Muscle layer of duodenum (tissue), 2 donors: Measurements from ENCODE around the gene CLCN2.

ENCODE experiments used
- H3K27ac ChIP-seq: one replicate; pipeline ENCODE4 v1.7.0; 2013; ENCODE audit warnings: mild to moderate bottlenecking, low read length
- H3K27me3 ChIP-seq: one replicate; pipeline ENCODE4 v1.7.0; 2013; ENCODE audit warnings: low read depth, mild to moderate bottlenecking, control low read depth, low read length
- H3K36me3 ChIP-seq, 2 donors: one replicate each; pipeline ENCODE4 v1.7.0; 2013; ENCODE audit warnings: low read length in 2 of 2, control low read depth in 1 of 2, mild to moderate bottlenecking in 1 of 2; ENCODE audit not compliant: insufficient read depth in 2 of 2, control insufficient read depth in 1 of 2
- H3K4me1 ChIP-seq, 2 donors: one replicate each; pipeline ENCODE4 v1.7.0; 2013; ENCODE audit warnings: low read length in 2 of 2, mild to moderate bottlenecking in 2 of 2, control low read depth in 1 of 2, moderate library complexity in 1 of 2; ENCODE audit not compliant: insufficient read depth in 2 of 2, control insufficient read depth in 1 of 2
- H3K4me3 ChIP-seq, 2 donors: one replicate each; pipeline ENCODE4 v1.7.0; 2013; ENCODE audit warnings: low read length in 2 of 2, low read depth in 1 of 2, mild to moderate bottlenecking in 1 of 2
- H3K9me3 ChIP-seq, 2 donors: one replicate each; pipeline ENCODE4 v1.7.0; 2013; ENCODE audit warnings: low read length in 2 of 2, control low read depth in 1 of 2, mild to moderate bottlenecking in 1 of 2; ENCODE audit not compliant: control insufficient read depth in 1 of 2
- donor health status: healthy.

The CLCN2 gene

DNA sequence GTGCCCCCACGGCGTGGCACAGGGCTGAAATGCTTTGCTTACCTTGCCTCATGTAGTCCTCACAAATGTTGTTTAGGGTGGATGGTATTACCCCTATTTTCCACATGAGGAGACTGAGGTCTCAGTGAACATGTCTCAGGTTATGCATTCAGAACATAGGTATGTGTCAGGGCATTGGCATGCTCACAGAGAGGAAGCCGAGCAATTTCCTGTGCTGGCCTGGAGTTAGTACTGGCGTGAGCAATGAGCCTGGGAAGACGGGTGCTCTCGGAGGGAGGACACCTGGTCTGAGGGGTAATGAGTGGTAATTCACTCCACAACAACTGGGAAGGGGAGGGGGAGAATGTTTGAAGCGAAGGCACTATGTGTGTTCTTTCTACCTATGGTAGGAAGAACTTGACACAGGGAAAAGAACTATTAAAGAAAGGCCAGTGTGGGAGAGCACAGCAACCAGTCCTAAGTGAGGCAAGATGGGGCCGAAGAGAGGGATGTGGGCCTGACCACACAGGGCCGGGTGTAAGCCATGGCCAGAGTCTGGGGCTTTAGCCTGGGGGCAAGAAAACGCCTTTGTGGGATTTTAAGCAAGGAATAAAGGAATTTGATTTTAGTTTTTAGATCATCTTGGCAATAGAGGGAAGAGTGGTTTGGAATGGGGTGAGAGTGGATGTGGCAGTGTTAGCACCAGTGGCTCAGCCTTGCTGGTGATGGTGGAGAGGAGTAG, 28.9 kb downstream of the CLCN2 start:
- Histone ChIP-seq H3K4me1 (peaks cover 9 to 14% of the 10 kb centered on the region in 2 donors), H3K36me3 (peaks cover 67 to 77% of the 10 kb centered on the region in 2 donors), H3K27ac (peak overlapping the region; percentile 40), H3K9me3 (no peaks in the 10 kb centered on the region), H3K27me3 (no peaks in the 10 kb centered on the region), H3K4me3 (no peak overlapping the region)

DNA sequence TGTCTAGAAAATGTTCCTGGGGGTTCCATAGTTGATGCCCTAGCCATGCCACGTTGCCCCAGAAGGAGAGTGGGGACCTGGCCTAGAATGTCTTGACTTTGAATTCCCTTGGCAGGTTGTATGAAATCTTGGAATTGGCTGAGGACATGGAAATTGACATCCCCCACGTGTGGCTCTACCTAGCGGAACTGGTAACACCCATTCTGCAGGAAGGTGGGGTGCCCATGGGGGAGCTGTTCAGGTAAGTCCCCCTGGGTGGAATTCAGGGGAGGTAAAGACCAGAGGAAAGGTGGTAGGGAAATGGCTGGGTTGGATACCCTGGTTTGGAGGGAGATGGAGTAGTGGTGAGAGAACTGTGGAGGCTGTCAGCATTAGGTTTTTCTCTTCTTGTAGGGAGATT, 32.9 kb downstream of the CLCN2 start:
- H3K9me3 ChIP-seq: no peaks in the 10 kb centered on the region
- H3K4me1 ChIP-seq: no peaks in the 10 kb centered on the region
- no peak overlapping the region for H3K27ac ChIP-seq
- H3K36me3 ChIP-seq: peaks cover 94 to 97% of the 10 kb centered on the region in 2 donors
- no peak overlapping the region for H3K4me3 ChIP-seq
- no peaks in the 10 kb centered on the region for H3K27me3 ChIP-seq

DNA sequence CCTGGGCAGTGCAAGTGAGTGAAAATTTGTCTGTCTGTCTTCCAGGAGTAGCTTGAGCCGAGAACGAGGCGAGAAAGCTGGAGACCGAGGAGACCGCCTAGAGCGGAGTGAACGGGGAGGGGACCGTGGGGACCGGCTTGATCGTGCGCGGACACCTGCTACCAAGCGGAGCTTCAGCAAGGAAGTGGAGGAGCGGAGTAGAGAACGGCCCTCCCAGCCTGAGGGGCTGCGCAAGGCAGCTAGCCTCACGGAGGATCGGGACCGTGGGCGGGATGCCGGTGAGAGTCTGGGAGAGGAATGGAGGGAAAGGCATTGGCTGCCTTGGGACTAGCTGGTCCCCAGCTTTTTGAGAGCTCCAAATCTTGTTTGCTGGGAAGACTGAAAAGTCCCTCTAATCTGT, 34.2 kb downstream of the CLCN2 start:
- H3K36me3 ChIP-seq: peaks cover 94 to 97% of the 10 kb centered on the region in 2 donors
- no peaks in the 10 kb centered on the region for H3K9me3 ChIP-seq
- H3K4me3 ChIP-seq: no peak overlapping the region
- no peak overlapping the region for H3K27ac ChIP-seq
- no peaks in the 10 kb centered on the region for H3K27me3 ChIP-seq
- H3K4me1 ChIP-seq: peaks cover 0 to 2% of the 10 kb centered on the region in 2 donors

- no peaks in the 10 kb centered on the region for H3K9me3 ChIP-seq
- no peak overlapping the region for H3K4me3 ChIP-seq
- peaks cover 94 to 97% of the 10 kb centered on the region in 2 donors for H3K36me3 ChIP-seq
- H3K27ac ChIP-seq: no peak overlapping the region
- no peaks in the 10 kb centered on the region for H3K27me3 ChIP-seq
- peaks cover 0 to 15% of the 10 kb centered on the region in 2 donors for H3K4me1 ChIP-seq
Observed at GRCh38 chr3:184325715-184326369, 35.6 kb downstream of the CLCN2 start.

DNA sequence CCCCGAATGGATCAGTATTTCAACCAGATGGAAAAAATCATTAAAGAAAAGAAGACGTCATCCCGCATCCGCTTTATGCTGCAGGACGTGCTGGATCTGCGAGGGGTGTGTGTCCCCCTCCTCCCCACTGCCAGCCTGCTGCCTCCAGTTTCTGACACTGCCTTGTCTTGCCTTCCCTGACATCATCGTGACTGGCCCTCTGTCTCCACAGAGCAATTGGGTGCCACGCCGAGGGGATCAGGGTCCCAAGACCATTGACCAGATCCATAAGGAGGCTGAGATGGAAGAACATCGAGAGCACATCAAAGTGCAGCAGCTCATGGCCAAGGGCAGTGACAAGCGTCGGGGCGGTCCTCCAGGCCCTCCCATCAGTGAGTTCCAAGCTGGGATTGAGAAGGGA, 36.1 kb downstream of the CLCN2 start:
- H3K4me3 ChIP-seq: no peak overlapping the region
- peaks cover 5 to 21% of the 10 kb centered on the region in 2 donors for H3K4me1 ChIP-seq
- peaks cover 98 to 99% of the 10 kb centered on the region in 2 donors for H3K36me3 ChIP-seq
- H3K27me3 ChIP-seq: no peaks in the 10 kb centered on the region
- no peak overlapping the region for H3K27ac ChIP-seq
- H3K9me3 ChIP-seq: no peaks in the 10 kb centered on the region

DNA sequence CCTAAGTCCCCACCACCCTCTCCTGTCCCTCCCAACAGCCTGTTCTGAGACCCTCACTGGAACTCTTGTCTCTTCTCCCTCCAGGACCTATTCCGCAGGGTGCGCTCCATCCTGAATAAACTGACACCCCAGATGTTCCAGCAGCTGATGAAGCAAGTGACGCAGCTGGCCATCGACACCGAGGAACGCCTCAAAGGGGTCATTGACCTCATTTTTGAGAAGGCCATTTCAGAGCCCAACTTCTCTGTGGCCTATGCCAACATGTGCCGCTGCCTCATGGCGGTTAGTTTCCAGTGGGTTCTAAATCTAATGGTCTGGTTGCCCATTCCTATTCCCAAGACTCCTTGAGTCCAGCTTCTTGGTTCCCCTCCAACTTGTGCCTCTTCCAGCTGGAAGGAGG, 37.7 kb downstream of the CLCN2 start:
- Histone ChIP-seq H3K4me1 (peaks cover 18 to 35% of the 10 kb centered on the region in 2 donors), H3K36me3 (peaks cover 86 to 88% of the 10 kb centered on the region in 2 donors)

DNA sequence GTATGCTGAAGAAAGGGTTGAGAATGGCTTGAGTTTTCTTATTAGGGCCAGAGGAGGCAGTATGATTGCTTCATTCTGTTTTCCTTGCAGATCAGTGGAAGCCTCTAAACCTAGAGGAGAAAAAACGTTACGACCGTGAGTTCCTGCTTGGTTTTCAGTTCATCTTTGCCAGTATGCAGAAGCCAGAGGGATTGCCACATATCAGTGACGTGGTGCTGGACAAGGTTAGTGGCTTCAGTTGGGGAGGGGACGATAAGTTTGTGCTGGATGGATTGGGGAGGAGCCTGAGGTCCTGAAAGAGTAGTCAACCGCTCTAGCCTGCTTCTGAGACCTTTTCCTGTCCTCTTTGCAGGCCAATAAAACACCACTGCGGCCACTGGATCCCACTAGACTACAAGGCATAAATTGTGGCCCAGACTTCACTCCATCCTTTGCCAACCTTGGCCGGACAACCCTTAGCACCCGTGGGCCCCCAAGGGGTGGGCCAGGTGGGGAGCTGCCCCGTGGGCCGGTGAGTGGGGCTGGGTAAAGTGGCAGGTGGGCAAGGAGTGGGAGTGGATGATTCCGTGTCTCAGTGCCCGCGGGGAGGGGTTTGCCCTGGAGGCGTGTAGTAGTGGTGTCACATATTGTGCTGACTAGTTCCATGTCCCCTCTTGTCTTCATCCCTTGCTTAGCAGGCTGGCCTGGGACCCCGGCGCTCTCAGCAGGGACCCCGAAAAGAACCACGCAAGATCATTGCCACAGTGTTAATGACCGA, 38.5 kb downstream of the CLCN2 start:
- Histone ChIP-seq H3K36me3 (peaks cover 79 to 83% of the 10 kb centered on the region in 2 donors), H3K4me1 (peaks cover 18 to 41% of the 10 kb centered on the region in 2 donors), H3K4me3 (no peak overlapping the region), H3K9me3 (no peaks in the 10 kb centered on the region), H3K27ac (no peak overlapping the region), H3K27me3 (no peaks in the 10 kb centered on the region)

More for the DNA sequence above, 37.7 kb downstream of the CLCN2 start:
- Histone ChIP-seq H3K27me3 (no peaks in the 10 kb centered on the region), H3K9me3 (no peaks in the 10 kb centered on the region), H3K4me3 (no peak overlapping the region), H3K27ac (peak overlapping the region; percentile 31)

GRCh38 chr3:184321666-184322065, 39.7 kb downstream of the CLCN2 start:
- no peaks in the 10 kb centered on the region for H3K27me3 ChIP-seq
- peaks cover 74 to 82% of the 10 kb centered on the region in 2 donors for H3K36me3 ChIP-seq
- H3K9me3 ChIP-seq: no peaks in the 10 kb centered on the region
- no peak overlapping the region for H3K4me3 ChIP-seq
- H3K27ac ChIP-seq: no peak overlapping the region
- H3K4me1 ChIP-seq: peaks cover 22 to 53% of the 10 kb centered on the region in 2 donors

GRCh38 chr3:184320104-184320445, 41.3 kb downstream of the CLCN2 start:
- Histone ChIP-seq H3K36me3 (peaks cover 58 to 73% of the 10 kb centered on the region in 2 donors), H3K9me3 (no peaks in the 10 kb centered on the region), H3K4me1 (peaks cover 24 to 58% of the 10 kb centered on the region in 2 donors), H3K27me3 (no peaks in the 10 kb centered on the region), H3K4me3 (peak overlapping the region in 1 of 2 donors; percentile 35), H3K27ac (peak overlapping the region; percentile 83)

DNA sequence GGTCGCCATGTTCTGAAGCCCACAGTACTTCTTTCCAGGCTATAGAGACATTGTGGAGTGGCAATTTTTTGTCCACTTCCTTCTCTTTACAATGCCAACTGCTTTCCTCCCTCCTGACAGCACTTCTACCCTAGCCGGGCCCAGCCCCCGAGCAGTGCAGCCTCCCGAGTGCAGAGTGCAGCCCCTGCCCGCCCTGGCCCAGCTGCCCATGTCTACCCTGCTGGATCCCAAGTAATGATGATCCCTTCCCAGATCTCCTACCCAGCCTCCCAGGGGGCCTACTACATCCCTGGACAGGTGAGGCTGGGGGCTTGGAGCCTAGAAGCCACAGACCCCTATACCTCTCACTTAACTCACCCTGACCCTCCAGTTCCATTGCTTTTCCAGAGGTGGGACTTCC, 44.2 kb downstream of the CLCN2 start:
- no peak overlapping the region for H3K27ac ChIP-seq
- H3K9me3 ChIP-seq: no peaks in the 10 kb centered on the region
- H3K4me3 ChIP-seq: peak overlapping the region in 1 of 2 donors; percentile 79
- H3K4me1 ChIP-seq: peaks cover 24 to 56% of the 10 kb centered on the region in 2 donors
- H3K36me3 ChIP-seq: peaks cover 29 to 49% of the 10 kb centered on the region in 2 donors
- H3K27me3 ChIP-seq: no peaks in the 10 kb centered on the region

GRCh38 chr3:184316792-184317191, 44.6 kb downstream of the CLCN2 start:
- H3K9me3 ChIP-seq: no peaks in the 10 kb centered on the region
- no peaks in the 10 kb centered on the region for H3K27me3 ChIP-seq
- H3K36me3 ChIP-seq: peaks cover 25 to 44% of the 10 kb centered on the region in 2 donors
- peak overlapping the region; percentile 89 for H3K27ac ChIP-seq
- H3K4me1 ChIP-seq: peaks cover 24 to 51% of the 10 kb centered on the region in 2 donors
- peak overlapping the region; percentile 77 to 79 for H3K4me3 ChIP-seq
